GM18907 (cell line): ENCODE results near the gene ATG2B.

ENCODE experiments used
- ATAC-seq: cut with Tn5 transposase; IDR thresholded peaks from one replicate; pipeline ENCODE4 v1.9.1; 2021; ENCODE audit warnings: mild to moderate bottlenecking, moderate library complexity; ENCODE audit not compliant: unreplicated experiment

The ATG2B gene

GRCh38 chr14:96316087-96316486 lies 47.1 kb downstream of the ATG2B start:
- no peak for ATAC-seq

DNA sequence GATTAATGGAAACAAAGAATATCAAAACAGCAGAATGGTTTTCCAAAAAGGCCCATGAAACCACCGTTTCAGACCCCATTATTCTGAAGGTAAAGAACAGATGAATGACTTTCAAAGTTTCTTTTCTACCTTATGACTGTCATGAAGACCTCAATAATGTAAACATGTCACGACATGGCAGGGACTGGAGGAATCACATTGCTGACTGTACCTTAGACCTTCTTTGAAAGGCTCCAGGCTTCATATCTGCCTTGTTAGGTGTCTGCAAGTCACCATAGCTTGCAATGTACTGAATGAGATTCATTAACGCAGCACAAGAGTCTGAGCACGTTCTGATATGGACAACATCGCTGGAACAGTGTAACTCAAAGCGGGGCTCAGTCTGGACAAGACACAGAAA lies 52.2 kb downstream of the ATG2B start:
- no peak for ATAC-seq

DNA sequence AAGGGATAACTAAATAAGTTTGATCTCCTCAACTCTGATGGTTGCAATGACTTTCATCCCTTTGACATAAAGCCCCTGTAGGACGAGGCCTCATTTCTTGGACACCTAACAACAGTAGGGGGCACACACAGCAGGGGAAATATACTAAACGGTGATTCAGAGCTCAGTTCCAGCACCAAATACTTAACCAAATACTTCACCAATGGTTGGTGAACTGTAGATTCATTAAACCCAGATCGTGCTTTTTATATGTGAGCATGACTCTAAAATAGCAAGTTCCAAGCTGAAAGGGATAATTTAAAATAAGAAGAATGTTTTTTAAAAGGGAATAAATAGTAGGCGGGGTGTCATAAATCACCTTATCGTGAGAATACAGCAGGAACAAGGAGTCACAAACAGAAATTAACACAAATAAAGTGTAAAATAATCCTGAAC lies 53.2 kb downstream of the ATG2B start:
- ATAC-seq = no peak

- ATAC-seq = no peak
Measured at GRCh38 chr14:96309133-96309895, 53.8 kb downstream of the ATG2B start.

- no peak for ATAC-seq
Measured at GRCh38 chr14:96307434-96307833, 55.7 kb downstream of the ATG2B start.

DNA sequence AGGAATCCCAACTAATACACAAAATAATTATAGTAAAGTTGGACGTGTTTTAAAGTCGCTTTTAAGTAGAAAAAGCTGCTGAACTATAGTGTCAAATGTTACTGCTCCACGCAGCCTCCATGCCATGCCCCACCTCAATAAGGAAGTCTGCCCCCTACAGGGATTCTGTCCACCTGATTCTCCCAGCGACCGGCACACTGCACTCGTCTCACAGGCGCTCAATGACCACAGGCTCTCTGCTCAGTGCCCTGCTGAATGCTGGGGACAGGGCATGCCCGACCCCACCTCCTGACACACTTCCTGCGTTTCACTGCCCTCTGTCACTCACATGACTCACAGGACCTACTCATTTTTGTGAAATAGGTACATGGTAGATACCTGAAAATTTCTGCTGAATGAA lies 58.2 kb downstream of the ATG2B start:
- no peak for ATAC-seq

- no peak for ATAC-seq
Measured at GRCh38 chr14:96303981-96304380, 59.2 kb downstream of the ATG2B start.

GRCh38 chr14:96299441-96299840 lies 63.7 kb downstream of the ATG2B start:
- no peak for ATAC-seq

- ATAC-seq = no peak
Measured at GRCh38 chr14:96297997-96298515, 65.1 kb downstream of the ATG2B start.

- no peak for ATAC-seq
Measured at GRCh38 chr14:96297000-96297399, 66.1 kb downstream of the ATG2B start.

GRCh38 chr14:96294246-96294645 lies 68.9 kb downstream of the ATG2B start:
- no peak for ATAC-seq

GRCh38 chr14:96287856-96288255 lies 75.3 kb downstream of the ATG2B start:
- ATAC-seq = no peak

DNA sequence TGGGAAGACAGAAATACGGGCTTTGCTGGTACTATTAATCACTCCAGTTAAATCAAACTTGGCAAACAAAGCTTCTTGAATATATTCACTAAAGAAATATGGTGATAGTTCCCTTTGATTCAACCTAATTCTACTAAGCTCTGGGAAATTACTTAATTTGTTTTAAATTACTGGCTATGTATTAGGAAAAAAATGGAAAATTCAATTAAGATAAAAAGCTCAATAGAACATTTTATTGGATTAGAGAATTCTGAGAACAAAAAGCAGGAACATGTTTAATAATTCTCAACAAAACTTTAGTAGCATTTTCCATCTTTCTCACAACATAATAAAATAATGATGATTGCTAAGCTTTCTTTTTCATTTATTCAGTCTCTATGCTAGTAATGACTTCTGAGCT lies 76.9 kb downstream of the ATG2B start:
- ATAC-seq = no peak

DNA sequence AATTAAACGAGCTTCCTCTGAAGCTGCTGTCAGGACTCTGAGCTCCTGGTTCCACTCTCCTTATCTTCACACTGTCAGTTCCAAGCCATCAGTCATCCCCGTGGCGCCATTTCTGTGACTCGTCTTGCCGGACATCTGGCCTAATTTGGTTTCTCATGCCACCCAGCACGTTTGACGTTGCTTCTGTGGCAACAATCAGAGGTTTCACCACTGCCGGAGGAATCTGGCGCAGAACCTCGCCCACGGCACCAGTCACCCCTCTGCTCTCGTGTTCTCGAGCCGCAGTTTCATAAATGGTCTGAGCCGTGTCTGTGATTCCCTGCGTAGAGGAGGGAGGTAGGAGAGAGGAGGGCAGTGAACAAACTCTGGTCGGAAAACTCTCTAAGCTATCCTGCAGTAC lies 77.5 kb downstream of the ATG2B start:
- no peak for ATAC-seq

- ATAC-seq = no peak
Measured at GRCh38 chr14:96284430-96284829, 78.7 kb downstream of the ATG2B start.

DNA sequence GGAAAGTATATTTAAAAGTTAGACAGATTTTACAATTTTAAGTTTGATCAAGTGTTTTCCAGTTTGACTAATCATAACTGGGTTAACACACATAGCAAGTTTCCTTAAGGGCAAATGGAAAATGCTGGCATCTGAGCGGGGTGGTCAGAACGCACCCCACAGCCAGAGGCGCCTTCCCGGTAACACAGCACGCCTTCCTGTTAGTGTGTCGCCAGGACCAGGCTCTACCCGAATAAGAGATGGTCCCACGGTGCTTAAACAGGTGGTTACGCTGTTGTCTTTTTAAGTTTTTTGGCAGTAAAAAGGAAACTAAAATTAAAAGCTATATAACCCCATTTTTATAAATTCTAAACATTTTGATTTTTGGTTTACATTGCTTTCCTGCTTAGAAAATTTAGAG lies 79.1 kb downstream of the ATG2B start:
- ATAC-seq = no peak

DNA sequence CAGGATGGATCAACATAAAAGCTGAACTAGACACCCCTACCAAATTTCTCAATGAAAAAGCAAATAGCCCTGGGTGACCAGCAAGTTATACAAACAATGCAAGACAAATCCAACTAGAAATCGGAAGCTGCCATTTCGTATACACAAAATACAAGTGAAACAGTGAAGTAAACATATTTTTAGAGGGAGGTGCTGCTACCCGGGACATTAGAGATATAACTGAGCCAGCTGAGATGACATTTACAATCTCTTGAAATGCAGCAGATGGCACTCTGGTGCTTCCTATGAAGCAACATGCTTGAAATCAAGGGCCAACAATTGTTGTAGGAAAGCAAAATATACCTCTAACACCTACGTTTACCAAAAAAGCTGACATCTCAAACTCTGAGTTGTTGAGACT lies 81.7 kb downstream of the ATG2B start:
- no peak for ATAC-seq

- no peak for ATAC-seq
Measured at GRCh38 chr14:96280104-96280503, 83.0 kb downstream of the ATG2B start.

- no peak for ATAC-seq
Measured at GRCh38 chr14:96279564-96279963, 83.6 kb downstream of the ATG2B start.

DNA sequence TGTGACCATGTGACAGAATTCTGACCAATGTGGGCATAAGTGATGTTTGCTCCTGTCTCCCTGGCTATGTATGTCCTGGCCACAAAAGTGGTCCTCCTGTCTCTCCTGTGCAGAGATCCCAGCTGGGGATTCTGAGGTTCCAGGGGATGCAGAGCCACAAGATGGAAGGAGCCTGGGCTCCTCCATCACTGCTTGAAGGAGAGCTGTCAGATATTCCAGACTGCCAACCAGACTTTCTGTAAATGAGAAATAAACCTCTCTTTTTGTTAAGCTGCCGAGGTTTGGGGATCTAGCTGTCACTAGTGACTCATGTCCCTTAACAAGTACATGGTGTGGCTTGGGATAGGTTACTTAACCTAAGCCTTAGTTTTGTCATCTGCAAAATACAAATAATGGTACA lies 85.3 kb downstream of the ATG2B start:
- no peak for ATAC-seq

DNA sequence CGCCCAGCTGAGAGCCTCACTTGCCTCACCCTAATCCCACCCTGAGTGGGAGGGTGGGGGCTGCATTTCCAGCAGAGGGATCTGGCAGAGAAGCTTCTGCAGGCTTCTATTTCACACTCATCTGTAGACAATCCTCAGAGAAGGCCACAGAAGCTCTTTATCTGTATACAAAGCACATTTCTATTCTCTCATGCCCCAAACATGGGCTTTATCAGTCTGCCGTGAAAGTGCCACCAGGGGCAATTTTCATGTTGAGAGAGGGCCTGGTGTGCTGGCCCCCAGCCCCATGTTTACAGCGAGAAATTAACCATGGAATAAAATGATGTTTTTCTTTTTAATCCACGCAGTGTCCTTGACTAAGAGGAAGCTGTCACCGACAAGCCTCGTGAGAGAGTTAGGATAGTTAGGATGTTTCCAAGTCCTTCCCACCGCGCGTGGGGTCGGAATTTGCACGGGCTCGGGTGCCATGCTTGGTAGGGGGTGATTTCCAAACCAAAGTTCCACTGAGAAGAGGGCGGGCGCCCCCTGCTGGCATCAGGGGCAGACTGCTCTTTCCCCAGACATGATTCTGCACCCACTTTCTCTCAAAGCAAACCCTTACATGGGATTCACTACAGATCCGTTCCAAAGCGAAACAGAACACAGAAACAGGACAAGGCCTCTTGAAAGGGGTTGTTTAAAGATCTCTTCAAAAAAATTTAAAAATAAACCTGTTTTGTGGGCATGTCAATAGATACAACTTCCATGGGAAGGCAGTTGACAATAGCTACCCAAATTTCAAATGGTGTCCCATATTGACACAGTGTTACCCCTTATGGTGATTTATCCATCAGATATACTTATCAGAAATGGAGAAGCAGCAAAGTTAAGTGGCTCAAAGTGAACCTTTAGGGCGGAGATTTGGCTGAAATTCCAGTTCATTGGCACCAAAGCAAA lies 87.7 kb downstream of the ATG2B start:
- no peak for ATAC-seq

GRCh38 chr14:96274543-96274942 lies 88.6 kb downstream of the ATG2B start:
- no peak for ATAC-seq
